Smooth muscle cell (in vitro differentiated cells): Measurements from ENCODE around the gene LGALS7. TPM values are rescaled to one million over a fixed set of nuclear protein-coding genes. Genes with fewer than 3 reads are reported as not detected.
"Not testable (repeated sequence)": the region's sequence is repeated elsewhere in the genome, so short reads cannot be mapped to it uniquely, and the experiment has no call there.

Experiments
- DNase-seq: peaks from one replicate; lab custom pipeline; 2025; ENCODE audit not compliant: unreplicated experiment; lab: John Stamatoyannopoulos, UW
- H2AFZ ChIP-seq: fragments of 200-600 bp; sonication (generic); 2 replicates; pipeline ENCODE4 v1.6.0; 2016; ENCODE audit warnings: antibody characterized with exemption, low read depth, mild to moderate bottlenecking
- H3F3A ChIP-seq: fragments of 200-600 bp; sonication (generic); 2 replicates; pipeline ENCODE4 v1.6.0; 2017; ENCODE audit warnings: antibody characterized with exemption, low read depth
- H3K27ac ChIP-seq: fragments of 200-600 bp; sonication (generic); 2 replicates; pipeline ENCODE4 v1.5.1; 2016; ENCODE audit warnings: low read depth, mild to moderate bottlenecking
- H3K27me3 ChIP-seq: fragments of 200-600 bp; sonication (generic); 2 replicates; pipeline ENCODE4 v1.6.1; 2016; ENCODE audit warnings: low read depth, mild to moderate bottlenecking
- H3K36me3 ChIP-seq: fragments of 200-600 bp; sonication (generic); 2 replicates; pipeline ENCODE4 v1.5.1; 2016; ENCODE audit warnings: low read depth
- H3K4me1 ChIP-seq: fragments of 200-600 bp; sonication (generic); 2 replicates; pipeline ENCODE4 v1.5.1; 2016; ENCODE audit warnings: low read depth
- H3K4me2 ChIP-seq: fragments of 200-600 bp; sonication (generic); 2 replicates; pipeline ENCODE4 v1.6.0; 2016; ENCODE audit warnings: mild to moderate bottlenecking
- H3K4me3 ChIP-seq: fragments of 200-600 bp; sonication (generic); 2 replicates; pipeline ENCODE4 v1.5.1; 2016; ENCODE audit warnings: mild to moderate bottlenecking
- H3K79me2 ChIP-seq: fragments of 200-600 bp; sonication (generic); 2 replicates; pipeline ENCODE4 v1.6.0; 2016; ENCODE audit warnings: low read depth, mild to moderate bottlenecking
- H3K9ac ChIP-seq: fragments of 200-600 bp; sonication (generic); 2 replicates; pipeline ENCODE4 v1.6.0; 2016; ENCODE audit warnings: low read depth
- H3K9me3 ChIP-seq: fragments of 200-600 bp; sonication (generic); replicated peaks from 2 replicates; pipeline ENCODE4 v1.5.1; 2016; ENCODE audit warnings: low read depth
- H4K20me1 ChIP-seq: fragments of 200-600 bp; sonication (generic); 2 replicates; pipeline ENCODE4 v1.6.0; 2016; ENCODE audit warnings: low read depth
- WGBS: methylation state at CpG from one replicate; pipeline ENCODE4 v1.1.7; 2016; ENCODE audit warnings: low lambda C conversion rate; 5-methylcytosine and 5-hydroxymethylcytosine counted together
- polyA plus RNA-seq: library from polyadenylated mRNA; unstranded; fragments of >200 nt; fragmentation: Nextera tagmentation; extraction: Ambion mirVana; gene quantifications from 2 replicates; pipeline ENCODE4 v1.2.1, GENCODE V29; 2016
- total RNA-seq: library from RNA; depleted of rRNA; stranded (reverse); fragments of >200 nt; gene quantifications from 2 replicates; pipeline ENCODE4 v1.2.3, GENCODE V29; 2014
- TF ChIP-seq, protein P1 (sequence below): fragments of 200-600 bp; sonication (generic); IDR thresholded peaks from 2 replicates; pipeline ENCODE4 v1.5.1; 2017; ENCODE audit warnings: borderline replicate concordance, mild to moderate bottlenecking, antibody characterized with exemption; ENCODE audit not compliant: insufficient read depth, poor library complexity, severe bottlenecking

The LGALS7 gene
- total and polyA plus RNA-seq, 2 experiments from 2014 or later, result not detected

DNA sequence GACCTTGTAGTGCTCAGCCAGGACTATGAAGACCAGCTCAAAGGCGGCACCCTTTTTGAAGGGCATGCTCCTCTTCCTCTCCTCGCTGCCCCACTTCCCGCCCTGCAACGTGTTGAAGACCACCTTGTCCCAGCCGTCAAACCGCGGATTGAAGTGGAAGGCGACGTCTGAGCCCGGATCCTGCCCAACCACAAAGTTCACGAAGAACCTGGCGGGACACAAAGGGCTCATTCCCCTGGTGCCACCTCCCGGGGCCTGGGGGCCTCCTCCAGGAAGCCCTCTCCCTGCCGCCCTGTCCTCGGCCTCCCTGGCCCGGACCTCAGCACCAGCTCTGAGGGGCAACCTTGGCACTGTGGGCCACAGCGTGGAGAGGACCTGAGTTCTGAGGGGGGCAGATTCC lies 35.4 kb upstream of the LGALS7 start:
- H3K9me3 ChIP-seq, result no peaks in the 10 kb centered on the region
- H3K9ac ChIP-seq, result no peak overlapping the region
- H2AFZ ChIP-seq, result no peak overlapping the region
- no peaks in the 10 kb centered on the region for H4K20me1 ChIP-seq
- H3K79me2 ChIP-seq, result no peaks in the 10 kb centered on the region
- no peak overlapping the region for H3K27ac ChIP-seq
- H3K4me1 ChIP-seq, result no peaks in the 10 kb centered on the region
- no peaks in the 10 kb centered on the region for H3K27me3 ChIP-seq
- no peaks in the 10 kb centered on the region for H3K36me3 ChIP-seq
- no peak overlapping the region for H3K4me2 ChIP-seq
- WGBS, result 92% methylated on average over 17 of the region's 17 CpGs
- no peak for DNase-seq
- TF ChIP-seq, protein P1, sequence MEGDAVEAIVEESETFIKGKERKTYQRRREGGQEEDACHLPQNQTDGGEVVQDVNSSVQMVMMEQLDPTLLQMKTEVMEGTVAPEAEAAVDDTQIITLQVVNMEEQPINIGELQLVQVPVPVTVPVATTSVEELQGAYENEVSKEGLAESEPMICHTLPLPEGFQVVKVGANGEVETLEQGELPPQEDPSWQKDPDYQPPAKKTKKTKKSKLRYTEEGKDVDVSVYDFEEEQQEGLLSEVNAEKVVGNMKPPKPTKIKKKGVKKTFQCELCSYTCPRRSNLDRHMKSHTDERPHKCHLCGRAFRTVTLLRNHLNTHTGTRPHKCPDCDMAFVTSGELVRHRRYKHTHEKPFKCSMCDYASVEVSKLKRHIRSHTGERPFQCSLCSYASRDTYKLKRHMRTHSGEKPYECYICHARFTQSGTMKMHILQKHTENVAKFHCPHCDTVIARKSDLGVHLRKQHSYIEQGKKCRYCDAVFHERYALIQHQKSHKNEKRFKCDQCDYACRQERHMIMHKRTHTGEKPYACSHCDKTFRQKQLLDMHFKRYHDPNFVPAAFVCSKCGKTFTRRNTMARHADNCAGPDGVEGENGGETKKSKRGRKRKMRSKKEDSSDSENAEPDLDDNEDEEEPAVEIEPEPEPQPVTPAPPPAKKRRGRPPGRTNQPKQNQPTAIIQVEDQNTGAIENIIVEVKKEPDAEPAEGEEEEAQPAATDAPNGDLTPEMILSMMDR, result no peak
- H3K4me3 ChIP-seq, result no peak overlapping the region
- no peaks in the 10 kb centered on the region for H3F3A ChIP-seq

DNA sequence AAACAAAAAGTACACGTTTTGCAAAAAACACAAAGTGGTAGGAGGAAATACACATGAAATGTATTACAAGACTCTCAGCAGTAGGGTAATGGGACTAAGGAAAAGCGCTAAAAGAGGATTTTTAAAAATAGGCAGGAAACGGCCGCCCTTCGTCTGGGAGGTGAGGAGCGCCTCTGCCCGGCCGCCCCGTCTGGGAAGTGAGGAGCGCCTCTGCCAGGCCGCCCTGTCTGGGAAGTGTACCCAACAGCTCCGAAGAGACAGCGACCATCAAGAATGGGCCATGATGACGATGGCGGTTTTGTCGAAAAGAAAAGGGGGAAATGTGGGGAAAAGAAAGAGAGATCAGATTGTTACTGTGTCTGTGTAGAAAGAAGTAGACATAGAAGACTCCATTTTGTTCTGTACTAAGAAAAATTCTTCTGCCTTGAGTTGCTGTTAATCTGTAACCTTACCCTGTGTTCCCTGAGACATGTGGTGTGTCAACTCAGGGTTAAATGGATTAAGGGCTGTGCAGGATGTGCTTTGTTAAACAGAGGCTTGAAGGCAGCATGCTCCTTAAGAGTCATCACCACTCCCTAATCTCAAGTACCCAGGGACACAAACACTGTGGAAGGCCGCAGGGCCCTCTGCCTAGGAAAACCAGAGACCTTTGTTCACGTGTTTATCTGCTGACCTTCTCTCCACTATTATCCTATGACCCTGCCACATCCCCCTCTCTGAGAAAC lies 34.2 kb upstream of the LGALS7 start:
- not testable (repeated sequence) for H3K36me3 ChIP-seq, H3K4me3 ChIP-seq, H3K9ac ChIP-seq, H3K27ac ChIP-seq, H3K9me3 ChIP-seq, DNase-seq, H3K79me2 ChIP-seq, H3K4me2 ChIP-seq, H3K27me3 ChIP-seq, H3K4me1 ChIP-seq, H4K20me1 ChIP-seq, H2AFZ ChIP-seq, H3F3A ChIP-seq
- 87% methylated on average over 18 of the region's 18 CpGs for WGBS

DNA sequence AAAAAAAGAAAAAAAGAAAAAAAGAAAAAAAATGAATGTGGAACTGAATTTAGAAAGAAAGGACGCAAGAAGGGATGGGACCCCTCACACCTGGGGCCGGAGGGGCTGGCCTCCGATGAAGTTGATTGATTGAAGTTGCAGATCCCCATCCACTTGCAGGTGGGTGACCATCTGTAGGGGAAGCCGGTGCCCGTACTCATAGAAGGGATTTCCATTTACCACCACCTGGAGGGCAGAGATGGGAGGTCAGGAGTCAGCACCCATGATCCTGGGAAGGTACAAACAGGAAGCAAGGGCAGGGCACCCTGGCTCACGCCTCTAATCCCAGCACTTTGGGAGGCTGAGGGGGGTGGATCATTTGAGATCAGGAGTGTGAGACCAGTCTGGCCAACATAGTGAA lies 33.1 kb upstream of the LGALS7 start:
- no peak overlapping the region for H3K27ac ChIP-seq
- H4K20me1 ChIP-seq, result no peaks in the 10 kb centered on the region
- H3K36me3 ChIP-seq, result no peaks in the 10 kb centered on the region
- H3K9ac ChIP-seq, result no peak overlapping the region
- no peaks in the 10 kb centered on the region for H3K79me2 ChIP-seq
- H2AFZ ChIP-seq, result no peak overlapping the region
- no peak overlapping the region for H3K4me2 ChIP-seq
- no peaks in the 10 kb centered on the region for H3K4me1 ChIP-seq
- no peaks in the 10 kb centered on the region for H3K27me3 ChIP-seq
- no peak overlapping the region for H3K4me3 ChIP-seq
- TF ChIP-seq, protein P1, result no peak
- 98% methylated on average over 6 of the region's 6 CpGs for WGBS
- no peaks in the 10 kb centered on the region for H3F3A ChIP-seq
- no peaks in the 10 kb centered on the region for H3K9me3 ChIP-seq
- no peak for DNase-seq

DNA sequence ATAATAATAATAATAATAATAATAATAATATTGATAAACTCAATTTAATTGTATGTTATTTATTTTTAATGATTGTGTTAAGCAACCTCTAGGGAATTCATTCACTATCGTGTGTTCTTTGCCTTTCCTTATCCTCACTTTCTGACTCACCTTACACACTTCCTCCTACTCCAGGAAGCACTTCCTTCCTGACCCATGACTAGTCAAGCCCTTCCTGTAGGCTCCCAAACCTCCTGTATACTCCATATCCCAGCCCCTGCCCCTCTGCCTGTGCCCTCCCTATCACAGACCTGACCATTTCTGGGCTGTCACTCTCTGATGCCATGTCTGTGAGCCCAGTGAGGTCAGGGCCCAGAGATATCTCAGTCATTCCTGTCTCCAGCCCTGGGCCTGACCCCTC lies 31.9 kb upstream of the LGALS7 start:
- Histone ChIP-seq H2AFZ (no peak overlapping the region), H4K20me1 (no peaks in the 10 kb centered on the region), H3F3A (no peaks in the 10 kb centered on the region), H3K27ac (no peak overlapping the region), H3K36me3 (no peaks in the 10 kb centered on the region), H3K9ac (no peak overlapping the region), H3K4me3 (no peak overlapping the region), H3K4me2 (no peak overlapping the region), H3K9me3 (no peaks in the 10 kb centered on the region), H3K4me1 (no peaks in the 10 kb centered on the region), H3K79me2 (no peaks in the 10 kb centered on the region), H3K27me3 (no peaks in the 10 kb centered on the region)
- WGBS, result 74% methylated on average over 1 of the region's 1 CpG
- no peak for DNase-seq
- TF ChIP-seq, protein P1, result no peak
